GM19035 (cell line): ENCODE data around the gene CACNA1E.

Source experiments
- ATAC-seq: cut with Tn5 transposase; IDR thresholded peaks from one replicate; pipeline ENCODE4 v1.9.1; 2021; ENCODE audit not compliant: unreplicated experiment

CACNA1E gene

DNA sequence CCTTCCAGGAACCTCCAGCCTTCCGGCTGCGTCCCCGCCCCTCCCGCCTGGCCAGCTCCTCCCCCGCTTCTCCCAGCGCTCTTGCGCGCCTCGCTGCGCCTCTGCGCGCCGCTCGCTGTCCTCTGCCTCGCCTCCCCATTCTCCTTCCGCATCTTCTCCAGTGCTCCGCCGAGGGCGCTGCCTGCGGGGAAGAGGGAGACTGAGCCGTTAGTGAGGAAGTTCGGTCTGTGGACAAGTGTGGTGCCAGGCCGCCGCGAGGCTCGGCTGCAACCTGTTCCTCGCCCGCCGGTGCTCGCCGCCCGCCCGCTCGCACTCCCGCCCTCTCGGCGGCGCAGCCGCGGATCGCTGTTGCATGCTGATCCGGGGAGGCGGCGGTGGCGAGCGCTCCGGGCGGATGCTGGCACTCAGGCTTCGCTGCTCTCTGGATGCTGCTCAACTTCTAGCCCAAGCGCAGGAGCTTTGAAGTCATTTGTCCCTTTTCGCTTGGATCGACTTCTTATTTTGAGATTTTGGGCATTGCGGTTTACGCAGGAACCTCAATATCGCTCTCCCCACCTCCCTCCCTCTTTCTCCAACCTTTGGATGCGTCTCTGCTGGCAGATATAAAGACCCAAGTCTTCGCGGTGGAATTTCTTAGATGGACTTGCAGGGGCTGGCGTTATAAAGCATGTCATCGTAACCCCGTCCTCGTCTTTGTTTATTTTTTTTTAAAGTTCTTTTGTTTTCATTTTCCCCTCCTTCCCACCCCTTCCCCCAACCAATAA, 614 bp upstream of the CACNA1E start:
- peak; percentile 53 for ATAC-seq

DNA sequence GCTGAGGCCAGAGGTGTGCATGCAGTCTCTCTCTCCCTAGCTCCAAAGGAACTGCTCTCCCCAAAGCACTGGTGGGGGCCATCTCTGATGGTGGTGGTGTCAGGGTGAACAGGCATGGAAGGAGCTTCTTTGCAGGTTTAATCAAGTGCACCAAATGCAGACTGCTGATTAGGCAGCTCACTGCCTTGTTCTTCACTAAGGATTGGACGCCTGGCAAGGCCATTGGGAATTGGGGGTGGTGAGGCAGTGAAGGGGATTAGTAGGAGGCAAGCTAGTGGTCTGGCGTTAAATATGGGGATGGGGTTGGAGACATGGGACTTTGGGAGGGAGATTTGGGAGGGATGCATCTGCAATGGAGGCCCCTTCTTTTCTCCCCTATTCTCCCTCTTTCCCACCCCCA, 1.5 kb downstream of the CACNA1E start:
- no peak for ATAC-seq

DNA sequence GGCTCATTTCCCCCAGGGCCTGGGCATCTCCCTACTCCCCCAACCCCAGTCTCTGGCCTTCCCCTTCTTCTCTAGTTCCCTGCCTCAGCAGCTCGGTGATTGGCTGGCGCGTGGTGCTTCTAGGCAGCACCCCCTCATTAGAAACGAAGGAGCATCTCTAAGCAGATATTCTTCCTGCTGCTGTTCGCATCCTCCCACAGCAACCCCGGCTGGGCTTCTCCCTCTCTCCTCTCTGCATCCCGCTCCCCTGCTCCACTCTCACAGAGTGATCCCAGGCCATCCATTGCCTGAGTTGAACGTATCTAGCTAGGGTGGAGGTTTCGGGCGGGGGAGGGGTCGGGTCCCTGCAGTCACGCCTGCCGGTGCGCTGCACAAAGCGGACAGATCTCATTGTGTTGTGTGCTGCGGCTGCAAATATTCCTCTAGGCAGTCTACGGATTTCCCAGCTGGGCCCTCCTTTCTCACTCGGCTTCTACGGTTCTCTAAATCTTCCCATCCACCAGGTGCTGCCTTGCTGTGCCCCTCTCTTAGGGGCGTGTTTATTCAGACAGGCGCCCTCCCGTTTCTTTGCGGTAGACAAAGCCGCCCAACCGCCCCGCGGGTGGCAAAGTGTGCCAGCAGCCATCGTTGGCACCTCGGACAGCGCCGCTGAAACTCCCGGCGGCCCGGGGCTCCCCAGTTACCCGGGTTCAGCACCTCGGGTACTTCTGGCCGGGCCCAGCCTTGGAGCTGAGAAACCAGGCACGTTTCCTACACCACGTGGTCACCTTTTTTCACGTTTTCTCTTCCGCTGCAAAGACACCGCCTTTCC, 2.2 kb downstream of the CACNA1E start:
- peak; percentile 58 for ATAC-seq

DNA sequence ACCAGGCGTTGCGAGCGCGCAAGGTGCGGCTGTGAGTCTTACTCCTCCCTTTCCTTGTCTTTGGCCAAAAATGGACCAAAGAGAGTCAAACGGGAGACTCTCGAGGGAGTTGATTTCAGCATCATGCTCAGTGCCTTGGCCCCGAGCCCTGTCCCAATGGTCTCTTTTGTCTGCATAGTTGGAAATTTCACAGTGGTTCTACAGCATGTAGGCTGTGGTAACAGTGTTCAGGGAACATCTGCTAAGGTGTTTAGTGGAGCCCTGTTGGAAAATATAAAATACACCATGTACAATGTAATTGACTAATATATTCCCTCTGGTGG, 2.7 kb downstream of the CACNA1E start:
- ATAC-seq, result no peak

DNA sequence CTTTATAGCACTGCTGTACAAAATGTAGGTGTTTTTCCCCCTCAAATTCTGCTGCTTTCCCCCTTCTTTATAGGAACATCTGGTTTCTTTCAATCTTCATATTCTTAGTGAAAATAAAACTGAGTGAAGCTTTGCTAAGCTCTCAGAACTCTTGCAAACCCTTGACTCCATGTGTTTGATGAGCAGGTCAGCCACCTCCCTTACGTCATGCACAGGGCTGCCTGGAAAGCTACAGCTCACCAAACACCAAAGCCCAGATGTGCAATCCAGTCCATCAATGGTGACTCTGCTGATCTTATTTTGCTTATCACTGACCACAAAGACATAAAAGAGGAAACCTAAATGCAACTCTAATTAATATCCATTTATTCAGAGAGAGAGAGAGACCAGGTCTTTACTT, 5.5 kb downstream of the CACNA1E start:
- no peak for ATAC-seq

- ATAC-seq, result no peak
These were observed 7.0 kb downstream of the CACNA1E start for GRCh38 chr1:181490276-181490675.

- no peak for ATAC-seq
These were observed 7.7 kb downstream of the CACNA1E start for GRCh38 chr1:181490740-181491712.

- no peak for ATAC-seq
These were observed 9.8 kb downstream of the CACNA1E start for GRCh38 chr1:181493166-181493565.

GRCh38 chr1:181493885-181494284, 10.6 kb downstream of the CACNA1E start:
- ATAC-seq, result no peak

- no peak for ATAC-seq
These were observed 13.4 kb downstream of the CACNA1E start for GRCh38 chr1:181496759-181497158.

- ATAC-seq, result no peak
These were observed 14.6 kb downstream of the CACNA1E start for GRCh38 chr1:181497870-181498269.

DNA sequence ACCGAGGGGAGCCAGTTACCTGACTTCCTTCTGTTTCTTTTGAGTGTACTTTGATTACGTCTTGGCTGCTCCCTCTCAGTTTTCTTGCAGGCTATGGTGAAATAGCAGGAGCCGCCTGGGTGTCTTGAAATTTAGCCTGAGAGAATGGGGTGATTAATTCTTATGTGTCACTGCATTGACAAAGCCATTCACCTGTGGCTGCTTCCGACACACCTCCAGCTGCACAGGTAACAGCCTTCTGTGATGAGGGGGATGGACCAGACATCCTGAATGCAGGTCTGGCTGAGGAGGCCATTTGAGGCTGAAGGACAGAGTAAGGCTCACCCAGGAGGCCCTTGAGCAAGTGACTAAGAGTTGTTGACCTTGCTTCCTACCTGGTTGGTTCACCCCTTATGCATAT, 16.5 kb downstream of the CACNA1E start:
- no peak for ATAC-seq

- no peak for ATAC-seq
These were observed 17.3 kb downstream of the CACNA1E start for GRCh38 chr1:181500636-181501035.

- ATAC-seq, result no peak
These were observed 18.3 kb downstream of the CACNA1E start for GRCh38 chr1:181501612-181502011.

DNA sequence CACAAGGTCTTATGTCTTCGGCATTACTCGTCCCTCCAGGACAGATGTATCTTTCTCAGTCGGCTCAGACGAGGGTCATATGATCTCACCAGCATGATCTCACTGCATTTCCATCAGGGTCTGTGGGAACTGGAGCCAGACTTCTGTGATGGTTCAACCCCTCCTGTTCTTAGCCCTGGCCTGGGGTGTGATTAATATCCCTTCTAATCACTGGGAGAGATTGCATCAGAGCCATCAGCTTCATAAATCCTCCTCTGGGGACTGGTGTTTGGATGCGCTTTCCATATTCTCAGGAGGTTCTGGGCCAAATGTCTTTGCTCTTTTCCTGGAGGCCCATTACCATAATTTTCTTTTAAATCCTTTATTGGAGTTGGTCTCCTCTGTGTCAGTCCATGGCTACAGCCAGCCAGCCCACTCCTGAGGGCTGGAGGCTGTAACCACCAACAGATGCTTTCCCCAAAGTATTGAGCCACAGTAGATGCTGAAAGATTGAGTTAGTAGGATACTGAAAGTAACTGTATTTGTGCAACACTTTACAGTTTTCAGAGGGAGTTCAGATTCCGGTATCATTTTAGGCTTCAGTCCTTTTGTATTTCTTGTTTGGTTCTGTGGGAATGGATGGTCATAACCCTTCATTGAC, 20.0 kb downstream of the CACNA1E start:
- no peak for ATAC-seq

DNA sequence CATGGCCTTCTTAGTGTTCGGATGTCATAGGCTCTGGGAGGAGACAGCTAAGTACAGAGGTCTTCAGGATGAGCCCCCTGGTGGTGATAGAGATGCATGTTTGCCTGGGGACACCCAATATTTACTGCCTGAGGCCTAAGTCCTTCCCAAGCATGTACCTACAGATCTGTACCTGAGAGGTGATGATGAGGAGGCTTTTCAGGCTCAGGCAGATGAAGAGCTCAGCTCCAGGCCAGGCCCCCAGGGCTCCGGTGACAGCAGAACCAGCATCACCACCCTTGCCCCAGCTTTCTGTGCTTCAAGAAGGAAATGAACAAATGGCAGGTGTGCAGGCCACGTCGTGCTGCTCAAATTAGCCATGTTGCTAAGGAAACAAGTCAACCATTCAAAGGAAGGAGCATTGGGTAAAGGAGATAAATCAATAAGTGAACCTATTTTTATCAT, 21.1 kb downstream of the CACNA1E start:
- peak; percentile 49 for ATAC-seq

DNA sequence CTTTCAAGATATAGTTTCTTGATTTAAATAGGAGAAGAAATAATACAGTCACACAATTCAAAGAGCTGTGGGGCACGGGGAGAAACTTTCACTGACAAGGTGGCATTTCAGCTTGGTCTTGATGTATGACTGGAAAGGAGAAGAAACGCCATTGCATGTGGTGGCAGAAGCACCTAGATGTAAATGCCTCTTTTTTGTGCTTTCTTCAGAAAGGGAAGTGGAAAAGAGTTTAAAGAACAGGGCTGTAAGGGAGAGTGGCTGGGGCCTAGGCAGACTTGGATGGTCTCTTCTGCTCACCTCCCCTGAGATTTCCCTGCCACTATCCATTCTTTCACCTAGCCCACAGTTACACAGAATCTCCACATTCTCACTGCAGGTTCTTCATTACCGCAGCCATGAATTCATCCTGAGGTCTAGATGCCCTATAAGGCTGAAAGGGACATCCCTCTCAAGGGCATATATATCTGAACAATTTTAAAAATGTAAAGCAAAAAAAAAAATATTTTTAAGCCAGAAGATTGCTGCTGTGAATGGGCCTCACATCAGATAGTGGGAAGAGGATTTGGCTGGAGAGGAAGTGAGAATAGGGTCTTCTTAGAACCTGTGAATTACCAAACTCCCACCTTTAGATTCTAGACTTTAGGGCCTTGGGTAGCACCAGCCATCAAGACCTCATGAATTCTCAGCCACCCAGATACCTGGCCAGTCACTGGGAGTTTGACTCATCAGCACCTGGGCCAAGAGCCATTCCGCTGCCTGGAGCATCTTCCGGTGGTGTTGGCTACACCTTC, 23.4 kb downstream of the CACNA1E start:
- no peak for ATAC-seq

DNA sequence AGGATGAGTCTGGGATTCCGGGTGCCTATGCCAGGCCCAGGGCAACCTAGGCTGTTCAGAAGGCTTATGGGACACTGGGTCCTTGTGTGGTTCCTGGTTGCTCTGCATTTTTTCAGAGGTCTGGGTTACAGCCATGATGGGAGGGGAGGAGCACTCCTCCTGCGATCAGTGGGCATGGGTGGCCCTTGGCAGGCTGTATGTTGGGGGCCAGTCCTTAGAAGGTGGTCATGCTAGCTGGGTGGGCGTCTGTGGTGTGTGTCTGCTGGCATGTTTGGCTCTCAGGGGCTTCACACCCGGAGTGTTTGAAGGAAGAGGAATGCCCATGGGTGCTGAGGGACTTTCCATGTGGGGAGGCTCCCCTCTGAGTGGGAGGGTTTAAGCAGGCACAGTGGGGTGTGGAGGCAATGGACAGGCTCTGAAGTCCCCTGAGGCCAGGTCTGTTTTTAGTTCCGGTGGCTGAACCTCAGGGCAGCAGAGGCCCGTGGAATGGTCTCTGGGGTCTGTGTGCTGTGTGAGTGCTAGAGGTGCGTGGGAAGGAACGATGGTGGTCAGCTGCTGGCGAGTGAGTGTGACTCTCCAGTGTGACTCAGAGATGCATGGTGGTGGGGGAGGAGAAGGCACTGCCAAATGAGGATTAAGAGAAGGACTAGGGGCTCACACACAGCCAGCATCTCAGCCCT, 25.3 kb downstream of the CACNA1E start:
- ATAC-seq, result no peak

GRCh38 chr1:181513786-181514297, 30.5 kb downstream of the CACNA1E start:
- ATAC-seq, result no peak
